Retina (tissue), 1 donor: ENCODE measurements around the gene RNF144B.
"Not testable (repeated sequence)": the region's sequence is repeated elsewhere in the genome, so short reads cannot be mapped to it uniquely, and the experiment has no call there.

Source experiments
- DNase-seq: peaks from one replicate; pipeline ENCODE4 v3.0.0-alpha.2; 2016

RNF144B gene

DNA sequence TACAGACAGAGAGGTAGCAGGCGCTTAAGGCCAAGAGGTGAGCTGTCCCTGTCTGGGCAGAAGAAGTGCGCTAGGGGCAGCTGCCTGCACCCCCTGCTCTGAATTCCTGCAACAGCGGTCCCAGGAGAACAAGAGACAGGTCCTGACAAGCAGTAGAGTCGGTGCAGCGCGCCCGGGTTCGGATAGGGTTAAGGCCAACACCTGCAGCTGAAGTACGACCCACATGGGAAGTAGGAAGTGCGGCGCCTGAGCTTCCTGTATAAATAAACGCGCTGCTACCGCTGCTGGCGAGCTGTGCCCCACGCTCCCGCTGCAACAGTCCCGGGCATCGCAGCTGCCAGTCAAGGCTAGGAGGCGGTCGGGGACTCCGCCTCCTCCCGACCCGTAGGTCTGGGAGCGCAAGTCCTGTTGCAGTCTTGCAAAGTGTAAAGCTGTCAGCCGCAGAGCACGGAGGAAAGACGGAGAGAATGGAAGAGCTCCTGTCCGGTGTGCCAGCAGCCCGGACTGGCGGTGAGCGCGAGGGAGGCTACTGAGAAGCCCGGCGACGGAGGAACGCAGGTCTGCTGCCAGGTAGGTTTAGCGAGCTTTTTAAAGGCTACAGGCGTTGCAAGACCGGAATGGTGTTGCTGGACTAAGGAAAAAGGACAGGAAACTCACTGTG lies at the start of gene RNF144B:
Gene RNF144B, plus strand, starts transcription at position 290 of the 661 bp plus-strand sequence. CDS start 12,185 bp downstream, outside the sequence.
- DNase-seq = peak; percentile 90

DNA sequence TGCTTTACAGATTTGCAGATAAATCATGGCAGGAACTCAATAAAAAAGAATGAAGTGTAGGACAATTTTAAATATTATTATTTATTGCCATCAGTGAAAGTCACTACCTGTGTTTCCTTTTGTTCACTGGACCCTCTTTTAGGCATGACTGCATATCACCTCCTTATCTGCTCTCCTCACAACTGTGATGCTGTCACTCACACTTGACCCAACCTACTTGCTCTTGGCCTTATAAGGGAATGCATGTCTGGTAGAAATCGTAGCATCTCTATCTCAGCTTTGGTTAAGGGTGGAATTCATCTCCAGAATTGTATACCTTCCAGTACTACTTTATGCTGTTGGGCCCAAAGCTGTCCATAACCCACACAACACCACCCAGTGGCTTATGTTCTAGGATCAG lies 47.6 kb upstream of the RNF144B start:
- no peak for DNase-seq

DNA sequence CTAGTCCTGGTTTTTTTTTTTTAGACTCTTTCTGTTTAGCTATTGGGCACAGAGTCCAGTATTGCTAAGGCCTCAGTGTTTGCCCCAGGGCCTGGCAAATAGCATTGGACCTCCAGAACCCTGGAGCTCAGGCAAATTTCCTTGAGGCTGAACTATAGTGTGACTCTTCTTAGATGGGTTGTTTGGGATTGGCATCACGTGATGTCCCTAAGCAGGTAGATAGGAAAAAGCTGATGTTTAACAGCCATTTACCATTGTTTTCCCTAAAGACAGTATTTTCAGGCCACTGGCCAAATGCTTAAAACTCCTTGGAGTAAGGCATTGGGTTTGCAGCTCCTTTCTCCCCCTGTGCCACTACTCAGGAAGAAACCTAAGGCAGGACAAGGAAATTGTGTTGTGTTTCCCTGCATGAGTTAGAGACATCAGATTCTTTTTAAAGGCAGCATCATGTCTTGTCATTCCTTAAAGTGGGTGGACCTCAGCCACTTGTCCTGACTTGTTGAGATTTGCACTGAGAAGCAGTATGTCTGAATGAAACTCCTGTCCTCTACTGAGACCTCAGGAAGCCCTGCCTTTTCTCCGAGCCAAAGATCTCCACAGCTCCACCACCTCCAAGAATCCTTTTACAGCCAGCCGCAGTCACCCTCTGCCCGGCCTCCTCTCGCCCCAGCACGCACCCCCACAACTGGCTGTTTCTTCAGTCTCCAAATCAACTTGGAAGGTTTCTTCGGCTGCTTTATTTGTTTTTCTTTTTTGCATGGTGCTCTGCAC lies 46.2 kb upstream of the RNF144B start:
- no peak for DNase-seq

DNA sequence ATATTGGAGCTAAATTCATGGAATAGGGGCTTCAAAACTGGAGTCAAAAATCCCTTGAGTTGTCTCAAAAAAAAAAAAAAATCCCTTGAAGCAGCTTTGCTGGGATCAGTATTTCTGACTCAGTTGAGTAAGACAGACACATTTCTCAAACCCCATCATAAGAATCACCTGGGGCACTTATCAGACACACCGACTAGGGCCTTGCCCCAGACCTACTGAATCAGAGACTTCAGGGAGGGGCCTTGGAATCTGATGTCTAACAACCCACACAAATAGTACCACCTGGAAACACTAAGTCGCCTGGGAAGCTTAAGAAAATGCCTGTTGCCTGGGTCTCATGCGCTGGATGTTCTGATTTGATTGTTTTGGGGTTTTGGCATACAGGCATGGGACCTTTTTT lies 44.9 kb upstream of the RNF144B start:
- DNase-seq = no peak

GRCh38 chr6:18343741-18344140 lies 43.4 kb upstream of the RNF144B start:
- no peak for DNase-seq

DNA sequence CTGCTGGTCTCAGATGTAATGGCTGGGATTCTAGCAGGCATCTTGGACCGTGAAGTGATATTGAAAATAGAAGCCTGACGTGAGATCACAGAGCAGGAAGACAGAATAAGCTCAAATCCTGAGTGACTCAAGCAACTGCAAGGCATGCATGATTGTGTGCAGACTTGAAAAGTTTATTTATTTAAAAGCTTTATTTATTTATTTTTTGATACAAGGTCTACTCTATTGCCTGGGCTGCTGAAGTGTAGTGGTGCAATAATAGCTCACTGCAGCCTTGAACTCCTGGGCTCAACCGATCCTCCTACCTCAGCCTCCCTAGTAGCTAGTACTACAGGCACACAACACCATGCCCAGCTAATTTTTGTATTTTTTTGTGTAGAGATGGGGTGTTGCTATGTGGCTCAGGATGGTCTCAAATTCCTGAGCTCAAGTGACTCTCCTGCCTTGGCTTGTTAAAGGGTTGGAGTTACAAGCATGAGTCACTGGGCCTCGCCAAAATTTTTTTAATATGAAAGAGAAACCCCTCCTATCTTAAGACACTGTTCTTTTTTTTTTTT lies 40.1 kb upstream of the RNF144B start:
- DNase-seq = no peak

GRCh38 chr6:18347866-18348265 lies 39.3 kb upstream of the RNF144B start:
- DNase-seq = no peak

- DNase-seq = no peak
Measured at GRCh38 chr6:18349386-18349785, 37.8 kb upstream of the RNF144B start.

- DNase-seq = no peak
Measured at GRCh38 chr6:18350271-18350670, 36.9 kb upstream of the RNF144B start.

DNA sequence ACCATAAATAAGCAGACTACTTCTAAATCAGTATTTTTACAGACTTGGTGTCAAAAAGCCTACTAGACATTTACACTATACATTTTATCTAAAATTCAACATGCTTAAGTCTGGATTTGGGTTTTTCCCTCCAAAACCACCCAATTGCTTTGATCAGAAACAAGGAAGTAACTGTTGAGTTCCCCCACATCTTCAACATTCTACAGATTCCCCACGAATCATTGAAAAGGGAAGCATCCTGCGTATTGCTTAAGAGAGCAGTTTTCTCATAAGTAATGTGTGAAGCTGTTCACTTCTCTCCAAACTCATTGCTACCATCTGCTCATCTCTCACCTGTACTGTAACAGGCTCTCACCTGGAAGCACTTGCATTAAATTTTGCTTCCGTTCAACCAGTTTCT lies 36.4 kb upstream of the RNF144B start:
- DNase-seq = no peak

DNA sequence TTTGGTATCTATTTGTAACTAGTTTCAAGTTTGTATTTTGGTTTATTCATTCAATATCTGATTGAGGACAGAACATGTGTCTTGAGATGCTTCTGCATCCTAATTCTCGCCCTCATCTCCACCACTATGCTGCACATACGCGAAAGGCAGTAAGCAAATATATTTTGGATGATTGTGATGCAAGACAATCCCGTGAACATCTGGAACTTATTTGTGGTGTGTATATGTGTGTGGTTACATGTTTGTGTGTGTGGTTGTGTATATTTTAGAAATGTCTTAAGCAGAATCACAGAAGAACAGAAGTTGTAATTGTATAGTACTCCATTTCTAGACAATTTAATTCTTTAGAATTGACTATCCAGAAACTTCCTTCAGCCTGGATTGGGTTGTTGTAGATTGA lies 35.1 kb upstream of the RNF144B start:
- no peak for DNase-seq

GRCh38 chr6:18352842-18353241 lies 34.3 kb upstream of the RNF144B start:
- DNase-seq = no peak

- DNase-seq = no peak
Measured at GRCh38 chr6:18353251-18353650, 33.9 kb upstream of the RNF144B start.

- DNase-seq = not testable (repeated sequence)
Measured at GRCh38 chr6:18357546-18357945, 29.6 kb upstream of the RNF144B start.

GRCh38 chr6:18359237-18359885 lies 27.8 kb upstream of the RNF144B start:
- DNase-seq = no peak

DNA sequence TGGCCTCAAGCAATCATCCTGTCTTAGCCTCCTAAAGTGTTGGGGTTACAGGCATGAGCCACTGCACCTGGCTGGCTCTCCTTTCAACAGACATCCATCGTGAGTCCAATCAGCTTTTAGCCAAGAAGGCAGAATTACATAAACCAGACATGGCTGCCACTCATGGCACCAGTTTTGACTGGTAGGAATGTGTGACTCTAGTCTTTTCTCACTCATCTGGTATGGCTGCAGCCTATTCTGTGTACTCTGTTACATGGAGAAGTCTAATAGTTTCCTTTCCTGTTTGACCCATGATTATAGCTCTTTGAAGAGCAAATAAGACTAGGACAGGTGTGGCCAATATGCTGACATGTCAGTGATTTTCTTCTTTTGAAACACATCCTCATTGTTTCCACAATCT lies 27.0 kb upstream of the RNF144B start:
- DNase-seq = no peak

- DNase-seq = no peak
Measured at GRCh38 chr6:18362058-18362561, 25.0 kb upstream of the RNF144B start.

DNA sequence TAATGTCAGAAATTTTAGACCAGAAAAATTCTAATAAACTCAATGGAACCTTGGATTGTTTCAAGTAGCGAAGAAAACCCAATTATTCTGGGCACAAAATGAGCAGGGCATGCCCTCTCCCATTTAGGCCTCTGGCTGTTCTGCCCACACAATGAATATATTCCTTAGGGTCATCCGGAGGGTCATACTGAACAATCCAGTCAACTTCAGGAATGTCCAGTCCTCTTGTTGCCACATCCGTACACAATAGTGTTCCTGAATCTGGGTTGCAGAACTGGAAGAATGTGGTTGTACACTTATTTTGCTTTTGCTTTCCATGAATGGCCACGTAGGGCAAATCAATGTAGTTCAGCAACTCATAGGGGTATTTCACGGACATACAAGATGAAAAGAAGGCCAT lies 23.4 kb upstream of the RNF144B start:
- no peak for DNase-seq

- not testable (repeated sequence) for DNase-seq
Measured at GRCh38 chr6:18364561-18364960, 22.6 kb upstream of the RNF144B start.

DNA sequence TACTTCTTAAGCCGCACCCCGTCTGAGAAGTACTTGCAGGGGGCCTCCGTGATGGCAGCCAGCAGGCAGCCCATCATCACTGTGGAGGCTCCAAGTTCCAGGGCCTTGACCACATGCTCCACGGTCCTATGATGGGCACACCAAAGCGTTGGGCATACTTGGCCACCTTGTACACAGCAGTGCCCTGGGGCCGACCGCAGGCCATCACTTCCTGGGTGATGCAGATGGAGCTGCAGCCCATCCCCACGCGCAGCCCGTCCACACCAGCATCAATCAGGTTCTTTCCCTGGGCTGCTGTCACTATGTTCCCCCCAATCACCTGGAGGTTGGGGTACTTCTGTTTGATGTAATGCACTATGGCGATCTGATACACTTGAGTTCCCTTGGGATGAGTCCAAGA lies 19.8 kb upstream of the RNF144B start:
- DNase-seq = no peak

GRCh38 chr6:18368277-18369105 lies 18.7 kb upstream of the RNF144B start:
- no peak for DNase-seq

GRCh38 chr6:18371010-18371409 lies 16.1 kb upstream of the RNF144B start:
- no peak for DNase-seq

GRCh38 chr6:18371656-18372055 lies 15.5 kb upstream of the RNF144B start:
- no peak for DNase-seq
